Loucy (cell line): Measurements from ENCODE around the gene JAGN1.

Experiments used
- H2AFZ ChIP-seq: fragments of 200-600 bp; sonication (generic); 2 replicates; pipeline ENCODE4 v1.6.0; 2016; ENCODE audit warnings: antibody characterized with exemption, mild to moderate bottlenecking, low read length, moderate library complexity
- H3F3A ChIP-seq: fragments of 200-600 bp; 2 replicates; pipeline ENCODE4 v1.6.0; 2016; ENCODE audit warnings: antibody characterized with exemption, low read depth, mild to moderate bottlenecking
- H3K27me3 ChIP-seq: fragments of 200-600 bp; sonication (generic); 2 replicates; pipeline ENCODE4 v1.6.1; 2014; ENCODE audit warnings: low read length, mild to moderate bottlenecking; ENCODE audit not compliant: insufficient read depth, poor library complexity, severe bottlenecking
- H3K36me3 ChIP-seq: fragments of 200-600 bp; sonication (generic); 2 replicates; pipeline ENCODE4 v1.6.1; 2016; ENCODE audit warnings: low read length; ENCODE audit not compliant: insufficient read depth
- H3K4me1 ChIP-seq: fragments of 200-600 bp; sonication (generic); 2 replicates; pipeline ENCODE4 v1.5.1; 2014; ENCODE audit warnings: low read length, mild to moderate bottlenecking; ENCODE audit not compliant: insufficient read depth, poor library complexity, severe bottlenecking
- H3K4me2 ChIP-seq: fragments of 200-600 bp; sonication (generic); 2 replicates; pipeline ENCODE4 v1.6.0; 2014; ENCODE audit warnings: antibody characterized with exemption, low read length, low read depth, mild to moderate bottlenecking; ENCODE audit not compliant: poor library complexity, severe bottlenecking
- H3K4me3 ChIP-seq: fragments of 200-600 bp; sonication (generic); 2 replicates; pipeline ENCODE4 v1.5.1; 2014; ENCODE audit warnings: low read length, mild to moderate bottlenecking, mixed read lengths; ENCODE audit not compliant: poor library complexity, severe bottlenecking
- H3K79me2 ChIP-seq: fragments of 200-600 bp; sonication (generic); 2 replicates; pipeline ENCODE4 v1.6.1; 2014; ENCODE audit warnings: low read length; ENCODE audit not compliant: insufficient read depth
- H3K9ac ChIP-seq: fragments of 200-600 bp; sonication (generic); 2 replicates; pipeline ENCODE4 v1.6.0; 2014; ENCODE audit warnings: mild to moderate bottlenecking, low read depth, low read length, moderate library complexity; ENCODE audit not compliant: poor library complexity, severe bottlenecking
- H3K9me2 ChIP-seq: fragments of 200-600 bp; sonication (generic); replicated peaks from 2 replicates; pipeline ENCODE4 v1.6.1; 2016; ENCODE audit warnings: low read depth, low read length, mixed read lengths
- H3K9me3 ChIP-seq: fragments of 200-600 bp; sonication (generic); 2 replicates; pipeline ENCODE4 v1.6.1; 2014; ENCODE audit warnings: mild to moderate bottlenecking, antibody characterized with exemption, low read length, low read depth; ENCODE audit not compliant: insufficient read depth
- H4K20me1 ChIP-seq: fragments of 200-600 bp; sonication (generic); 2 replicates; pipeline ENCODE4 v1.6.0; 2014; ENCODE audit warnings: antibody characterized with exemption, low read length, mild to moderate bottlenecking; ENCODE audit not compliant: insufficient read depth, poor library complexity, severe bottlenecking
- EZH2phosphoT487 ChIP-seq: fragments of 200-600 bp; IDR thresholded peaks from 2 replicates; pipeline ENCODE4 v1.6.1; 2018; ENCODE audit warnings: antibody characterized with exemption, mild to moderate bottlenecking, moderate library complexity, borderline replicate concordance
- TF ChIP-seq, protein P1 (sequence below): fragments of 200-600 bp; sonication (generic); conservative IDR thresholded peaks from 2 replicates; pipeline ENCODE4 v1.5.1; 2014; ENCODE audit warnings: mild to moderate bottlenecking, antibody characterized with exemption, low read length

JAGN1 gene

DNA sequence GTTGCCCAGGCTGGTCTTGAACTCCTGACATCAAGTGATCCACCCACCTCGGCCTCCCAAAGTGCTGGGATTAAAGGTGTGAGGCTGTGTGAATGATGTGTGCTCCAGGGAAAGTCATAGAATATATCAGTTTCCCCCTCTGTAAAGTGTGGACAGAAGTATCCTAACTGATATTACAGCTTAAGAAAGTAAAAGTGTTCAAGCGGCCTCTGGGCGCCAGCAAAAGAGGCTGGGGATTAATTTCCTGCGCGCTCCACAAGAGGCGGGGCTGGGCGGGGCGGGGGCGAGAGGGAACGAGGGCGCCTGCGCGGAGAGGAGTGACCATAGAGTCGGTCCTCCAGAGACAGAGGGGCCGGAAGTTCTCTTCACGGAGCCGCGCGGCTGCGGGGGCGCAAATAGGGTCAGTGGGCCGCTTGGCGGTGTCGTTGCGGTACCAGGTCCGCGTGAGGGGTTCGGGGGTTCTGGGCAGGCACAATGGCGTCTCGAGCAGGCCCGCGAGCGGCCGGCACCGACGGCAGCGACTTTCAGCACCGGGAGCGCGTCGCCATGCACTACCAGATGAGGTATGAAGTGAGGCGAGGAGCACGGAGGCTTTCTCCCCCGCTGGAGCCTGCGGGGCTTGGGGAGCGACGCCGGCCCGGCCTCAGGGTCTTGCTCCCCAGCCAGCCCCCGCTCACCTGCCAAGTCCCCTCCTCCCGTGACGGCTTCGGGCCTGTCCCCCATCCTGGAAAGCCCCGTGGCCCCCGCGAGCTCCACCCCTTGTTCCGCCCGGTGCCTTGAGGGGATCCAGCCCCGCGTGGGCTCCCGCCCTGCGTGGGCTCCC, at the start of gene JAGN1:
Gene JAGN1 (plus strand): TSS at position 362 of the 823 bp plus-strand sequence. CDS start 113 bp downstream, at position 475.
- peak within 1 kb of the TSS; percentile 95 for H3K4me3 ChIP-seq
- H3K9me3 ChIP-seq, result no peaks in the 10 kb centered on the region
- no peak for TF ChIP-seq EZH2phosphoT487
- TF ChIP-seq, protein P1, sequence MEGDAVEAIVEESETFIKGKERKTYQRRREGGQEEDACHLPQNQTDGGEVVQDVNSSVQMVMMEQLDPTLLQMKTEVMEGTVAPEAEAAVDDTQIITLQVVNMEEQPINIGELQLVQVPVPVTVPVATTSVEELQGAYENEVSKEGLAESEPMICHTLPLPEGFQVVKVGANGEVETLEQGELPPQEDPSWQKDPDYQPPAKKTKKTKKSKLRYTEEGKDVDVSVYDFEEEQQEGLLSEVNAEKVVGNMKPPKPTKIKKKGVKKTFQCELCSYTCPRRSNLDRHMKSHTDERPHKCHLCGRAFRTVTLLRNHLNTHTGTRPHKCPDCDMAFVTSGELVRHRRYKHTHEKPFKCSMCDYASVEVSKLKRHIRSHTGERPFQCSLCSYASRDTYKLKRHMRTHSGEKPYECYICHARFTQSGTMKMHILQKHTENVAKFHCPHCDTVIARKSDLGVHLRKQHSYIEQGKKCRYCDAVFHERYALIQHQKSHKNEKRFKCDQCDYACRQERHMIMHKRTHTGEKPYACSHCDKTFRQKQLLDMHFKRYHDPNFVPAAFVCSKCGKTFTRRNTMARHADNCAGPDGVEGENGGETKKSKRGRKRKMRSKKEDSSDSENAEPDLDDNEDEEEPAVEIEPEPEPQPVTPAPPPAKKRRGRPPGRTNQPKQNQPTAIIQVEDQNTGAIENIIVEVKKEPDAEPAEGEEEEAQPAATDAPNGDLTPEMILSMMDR, result no peak
- H4K20me1 ChIP-seq, result peaks cover 28% of the 10 kb centered on the region
- H3K4me1 ChIP-seq, result peaks cover 29% of the 10 kb centered on the region
- H3K9me2 ChIP-seq, result no peaks in the 10 kb centered on the region
- peak within 1 kb of the TSS; percentile 94 for H2AFZ ChIP-seq
- H3K79me2 ChIP-seq, result peaks cover 40% of the 10 kb centered on the region
- H3F3A ChIP-seq, result peaks cover 8% of the 10 kb centered on the region; the same call in 1 of the 2 replicates
- H3K36me3 ChIP-seq, result no peaks in the 10 kb centered on the region; the same call in 1 of the 2 replicates
- peak within 1 kb of the TSS; percentile 92 for H3K9ac ChIP-seq
- H3K27me3 ChIP-seq, result no peaks in the 10 kb centered on the region
- H3K4me2 ChIP-seq, result peak within 1 kb of the TSS; percentile 90

GRCh38 chr3:9841015-9841414, 49.4 kb upstream of the JAGN1 start:
- H3K27me3 ChIP-seq, result no peaks in the 10 kb centered on the region
- H3K9me2 ChIP-seq, result no peaks in the 10 kb centered on the region
- H4K20me1 ChIP-seq, result no peaks in the 10 kb centered on the region
- peaks cover 24% of the 10 kb centered on the region for H3K4me1 ChIP-seq
- no peaks in the 10 kb centered on the region for H3F3A ChIP-seq
- no peak for TF ChIP-seq EZH2phosphoT487
- TF ChIP-seq, protein P1, result no peak
- no peak overlapping the region for H3K9ac ChIP-seq
- H2AFZ ChIP-seq, result no peak overlapping the region
- H3K4me2 ChIP-seq, result no peak overlapping the region
- H3K36me3 ChIP-seq, result peaks cover 2% of the 10 kb centered on the region; the same call in 1 of the 2 replicates
- H3K9me3 ChIP-seq, result no peaks in the 10 kb centered on the region
- peaks cover 10% of the 10 kb centered on the region; the same call in 1 of the 2 replicates for H3K79me2 ChIP-seq
- H3K4me3 ChIP-seq, result no peak overlapping the region

DNA sequence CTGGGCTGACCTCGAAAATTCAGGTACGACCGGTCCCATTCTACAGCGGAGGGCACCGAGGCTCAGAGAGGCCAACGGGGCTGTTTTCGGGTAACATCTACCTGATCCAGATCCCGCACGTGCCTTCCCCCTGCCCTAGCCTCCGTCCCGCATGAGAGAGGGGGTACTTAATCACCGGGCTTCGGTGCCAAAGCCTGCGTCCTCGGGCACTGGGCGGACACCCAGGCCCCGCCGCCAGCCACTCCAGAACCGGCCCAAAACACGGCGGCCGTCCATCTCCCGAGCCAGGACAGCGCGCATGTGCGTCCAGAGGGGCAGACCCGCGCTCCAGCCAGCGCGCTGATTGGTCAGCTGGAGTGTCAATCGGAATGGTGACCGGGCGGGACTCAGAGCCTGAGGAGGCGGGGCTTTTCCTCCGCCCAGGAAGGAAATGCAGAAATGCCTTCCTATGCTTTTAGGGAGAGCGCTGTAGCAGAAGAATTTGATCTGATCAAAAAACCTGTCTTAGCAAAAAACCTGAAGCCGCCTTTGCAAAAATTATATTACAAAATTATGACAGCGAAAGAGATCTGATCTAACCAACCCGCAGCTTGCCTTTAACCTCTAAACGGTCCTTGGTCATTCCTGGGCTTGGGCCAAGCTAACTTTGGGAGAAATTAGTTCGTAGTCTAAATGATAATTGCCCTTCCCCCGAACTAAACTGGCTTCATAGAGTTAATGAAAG, 46.5 kb upstream of the JAGN1 start, which contains the start of gene RPUSD3:
Gene RPUSD3 (minus strand): TSS at position 294 of the 724 bp plus-strand sequence. CDS start 18 bp downstream, at position 276.
- Histone ChIP-seq H3K4me3 (peak within 1 kb of the TSS; percentile 96), H3K27me3 (no peaks in the 10 kb centered on the region), H3K4me2 (peak within 1 kb of the TSS; percentile 85), H4K20me1 (no peaks in the 10 kb centered on the region), H3K9me3 (no peaks in the 10 kb centered on the region), H3K9me2 (no peaks in the 10 kb centered on the region), H3F3A (no peaks in the 10 kb centered on the region), H3K79me2 (peaks cover 10% of the 10 kb centered on the region; the same call in 1 of the 2 replicates), H3K36me3 (no peaks in the 10 kb centered on the region), H3K4me1 (peaks cover 12% of the 10 kb centered on the region), H3K9ac (peak within 1 kb of the TSS; percentile 83), H2AFZ (peak within 1 kb of the TSS; percentile 98)
- TF ChIP-seq, protein P1, result no peak
- TF ChIP-seq EZH2phosphoT487, result no peak
